Bronchial epithelial cell (primary cell): ENCODE data around the gene TSGA10IP. TPM values are rescaled to one million over a fixed set of nuclear protein-coding genes. Genes with fewer than 3 reads are reported as not detected.

ENCODE experiments used
- DNase-seq: peaks from one replicate; pipeline ENCODE4 v3.0.0-alpha.2; 2010; ENCODE audit warnings: low read depth
- FAIRE-seq: peaks from 2 replicates; lab custom pipeline; 2011; peaks lifted over from hg19 to GRCh38; lab: Jason Lieb, UNC
- H3K27me3 ChIP-seq: 2 replicates; pipeline ENCODE4 v1.5.1; 2011; ENCODE audit warnings: low read length; ENCODE audit not compliant: control insufficient read depth, insufficient read depth
- H3K36me3 ChIP-seq: 2 replicates; pipeline ENCODE4 v1.5.1; 2011; ENCODE audit warnings: low read length; ENCODE audit not compliant: control insufficient read depth, insufficient read depth
- H3K4me3 ChIP-seq: 2 replicates; pipeline ENCODE4 v1.5.1; 2011; ENCODE audit warnings: mild to moderate bottlenecking, low read depth, low read length, control low read depth
- CTCF ChIP-seq: IDR thresholded peaks from 2 replicates; pipeline ENCODE4 v1.5.1; 2011; ENCODE audit warnings: mild to moderate bottlenecking, moderate library complexity, low read length, control low read depth, inconsistent platforms; ENCODE audit not compliant: insufficient read depth, severe bottlenecking
- total RNA-seq: library from RNA; depleted of rRNA; stranded (reverse); fragments of >200 nt; gene quantifications from 2 replicates; pipeline ENCODE4 v1.2.1, GENCODE V29; 2014

TSGA10IP gene
- total RNA-seq, 1 donor from 2014 or later = not detected

- H3K36me3 ChIP-seq = peaks cover 15% of the 10 kb centered on the region
- H3K4me3 ChIP-seq = no peak overlapping the region
- no peaks in the 10 kb centered on the region for H3K27me3 ChIP-seq
- no peak for DNase-seq
- FAIRE-seq = no peak
- no peak for TF ChIP-seq CTCF
Measured at GRCh38 chr11:66004186-66004585, 58.9 kb downstream of the TSGA10IP start.

- no peak for TF ChIP-seq CTCF
- FAIRE-seq (no peak), DNase-seq (no peak)
- Histone ChIP-seq H3K4me3 (no peak overlapping the region), H3K27me3 (no peaks in the 10 kb centered on the region), H3K36me3 (peaks cover 7% of the 10 kb centered on the region)
Measured at GRCh38 chr11:66006134-66006890, 61.0 kb downstream of the TSGA10IP start.

GRCh38 chr11:66006891-66007176 is 61.6 kb downstream of the TSGA10IP start:
- no peak overlapping the region for H3K4me3 ChIP-seq
- H3K36me3 ChIP-seq = peaks cover 7% of the 10 kb centered on the region
- FAIRE-seq (no peak), DNase-seq (no peak)
- TF ChIP-seq CTCF = no peak
- H3K27me3 ChIP-seq = no peaks in the 10 kb centered on the region

GRCh38 chr11:66007201-66007634 is 61.9 kb downstream of the TSGA10IP start:
- TF ChIP-seq CTCF = no peak
- DNase-seq (no peak), FAIRE-seq (no peak)
- peaks cover 7% of the 10 kb centered on the region for H3K36me3 ChIP-seq
- H3K4me3 ChIP-seq = no peak overlapping the region
- no peaks in the 10 kb centered on the region for H3K27me3 ChIP-seq

GRCh38 chr11:66008095-66008467 is 62.8 kb downstream of the TSGA10IP start:
- H3K36me3 ChIP-seq = peaks cover 7% of the 10 kb centered on the region
- H3K4me3 ChIP-seq = no peak overlapping the region
- FAIRE-seq = no peak
- no peak for DNase-seq
- H3K27me3 ChIP-seq = no peaks in the 10 kb centered on the region
- TF ChIP-seq CTCF = no peak
